HG03571 (cell line): Measurements from ENCODE around the gene GPR17.
A peak's percentile ranks its signal among the peaks of the same experiment; 100 is the strongest.

ENCODE experiments used
- ATAC-seq: cut with Tn5 transposase; IDR thresholded peaks from one replicate; pipeline ENCODE4 v1.9.1; 2021; ENCODE audit not compliant: unreplicated experiment

Gene GPR17

DNA sequence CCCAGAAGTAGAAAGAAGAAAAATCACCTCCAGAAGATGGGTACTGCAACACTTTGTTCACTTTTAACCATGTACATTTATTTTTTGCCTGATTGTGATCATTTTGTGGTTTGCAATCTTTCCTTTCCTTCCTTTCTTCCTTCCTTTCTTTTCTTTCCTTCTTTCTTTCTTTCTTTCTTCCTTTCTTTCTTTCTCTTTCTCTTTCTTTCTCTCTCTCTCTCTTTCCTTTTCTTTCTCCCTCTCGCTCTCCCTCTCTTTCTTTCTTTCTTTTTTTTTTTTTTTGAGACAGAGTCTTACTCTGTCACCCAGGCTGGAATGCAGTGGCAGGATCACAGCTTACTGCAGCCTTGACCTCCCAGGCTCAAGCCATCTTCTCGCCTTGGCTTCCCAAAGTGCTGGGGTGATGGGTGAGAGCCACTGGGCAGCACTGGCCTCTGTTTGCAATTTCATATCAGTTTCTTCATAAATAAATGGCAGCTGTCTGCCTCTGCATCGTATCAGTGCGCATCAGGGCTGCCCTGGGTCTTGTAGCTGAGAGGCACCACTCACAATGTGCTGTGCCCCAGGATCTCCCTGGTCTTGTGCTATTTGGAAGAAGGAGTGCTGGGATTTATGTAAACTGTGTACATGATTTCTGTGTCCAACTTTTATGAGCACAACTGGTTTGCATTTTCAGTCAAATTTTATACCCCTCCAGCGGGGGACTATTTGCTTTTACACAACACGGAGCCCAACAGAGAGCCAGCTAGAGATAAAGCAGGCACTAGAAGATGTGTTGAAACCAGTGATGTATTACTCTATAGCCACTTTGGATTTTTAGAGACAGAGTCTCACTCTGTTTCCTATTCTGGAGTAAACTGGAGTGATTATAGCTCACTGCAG is 36.3 kb downstream of the GPR17 start:
- ATAC-seq = no peak

DNA sequence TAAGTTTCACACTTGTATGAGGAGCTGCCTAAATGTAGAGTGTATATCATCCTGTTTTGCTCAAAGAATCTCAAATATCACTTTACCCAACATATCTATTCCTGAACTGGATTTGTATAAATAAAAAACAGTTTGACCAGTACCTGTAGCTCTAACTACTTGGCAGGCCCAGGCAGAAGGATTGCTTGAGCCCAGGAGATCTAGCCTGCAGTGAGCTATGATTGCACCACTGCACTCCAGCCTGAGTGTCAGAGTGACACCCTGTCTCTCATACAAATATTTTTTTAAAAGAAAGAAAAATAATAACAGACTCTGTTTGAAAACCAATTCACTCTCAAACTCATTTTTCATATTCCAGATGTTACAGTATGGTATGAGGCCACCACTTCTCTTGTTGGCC is 37.1 kb downstream of the GPR17 start:
- ATAC-seq = no peak

DNA sequence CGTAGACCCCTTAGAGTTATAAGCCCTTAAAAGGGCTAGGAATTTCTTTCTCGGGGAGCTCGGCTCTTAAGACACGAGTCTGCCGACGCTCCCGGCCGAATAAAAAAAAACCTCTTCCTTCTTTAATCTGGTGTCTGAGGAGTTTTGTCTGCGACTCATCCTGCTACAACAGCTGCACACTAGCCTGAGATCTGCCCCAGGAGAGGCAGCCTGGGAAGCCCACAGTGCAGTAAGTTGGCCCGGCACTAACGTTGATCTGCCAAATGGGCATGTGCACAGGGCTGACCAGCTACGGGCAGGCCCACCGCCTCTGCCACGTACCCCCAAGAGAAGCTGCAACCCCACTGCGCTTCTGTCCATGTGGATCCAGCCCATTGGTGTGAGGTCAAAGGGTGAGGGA is 37.8 kb downstream of the GPR17 start:
- no peak for ATAC-seq

DNA sequence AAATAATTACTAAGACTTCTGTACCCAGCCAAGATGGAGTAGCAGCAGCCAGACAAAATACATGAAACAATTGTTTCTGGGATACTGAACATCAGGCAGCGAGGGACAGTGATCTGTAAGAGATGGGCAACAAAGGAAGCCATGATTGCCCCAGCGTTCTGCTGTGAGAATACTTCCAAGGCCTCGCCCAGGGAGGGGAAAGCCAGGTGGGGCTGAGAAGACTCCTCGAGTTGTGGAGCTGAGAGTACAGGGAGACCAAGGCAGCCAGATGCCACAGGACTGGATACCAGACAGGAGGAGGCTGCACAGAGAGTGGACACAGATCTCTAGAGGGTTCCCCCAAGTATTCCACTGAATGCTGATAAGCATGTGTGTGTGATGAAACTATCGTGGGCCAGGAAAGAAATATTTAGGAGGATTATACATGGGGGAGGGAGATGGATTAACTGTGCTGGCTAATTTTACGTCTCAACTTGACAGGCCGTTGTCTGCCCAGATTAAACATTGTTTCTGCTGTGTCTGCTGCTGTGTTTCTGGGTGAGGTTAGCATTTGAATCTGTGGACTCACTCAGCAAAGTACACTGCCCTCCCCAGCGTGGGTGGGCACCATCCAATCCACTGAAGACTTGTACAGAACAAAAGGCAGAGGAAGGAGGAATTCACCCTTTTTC is 39.6 kb downstream of the GPR17 start:
- ATAC-seq = no peak

DNA sequence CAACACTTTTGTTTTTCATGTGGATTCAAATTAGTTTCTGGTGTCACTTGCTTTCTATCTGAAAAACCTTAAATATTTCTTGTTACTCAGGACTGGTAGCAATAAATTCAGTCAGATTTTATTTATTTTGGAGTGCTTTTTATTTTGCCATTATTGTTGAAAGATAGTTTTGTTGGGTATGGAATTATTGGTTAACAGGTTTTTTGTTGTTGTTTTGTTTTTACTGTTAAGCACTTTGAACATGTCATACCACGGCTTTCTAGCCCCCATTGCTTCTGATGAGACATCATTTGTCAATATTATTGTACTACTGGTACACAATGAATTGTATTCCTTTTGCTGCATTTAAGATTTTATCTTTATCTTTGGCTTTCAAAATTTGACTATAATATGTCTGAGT is 42.5 kb downstream of the GPR17 start:
- no peak for ATAC-seq

DNA sequence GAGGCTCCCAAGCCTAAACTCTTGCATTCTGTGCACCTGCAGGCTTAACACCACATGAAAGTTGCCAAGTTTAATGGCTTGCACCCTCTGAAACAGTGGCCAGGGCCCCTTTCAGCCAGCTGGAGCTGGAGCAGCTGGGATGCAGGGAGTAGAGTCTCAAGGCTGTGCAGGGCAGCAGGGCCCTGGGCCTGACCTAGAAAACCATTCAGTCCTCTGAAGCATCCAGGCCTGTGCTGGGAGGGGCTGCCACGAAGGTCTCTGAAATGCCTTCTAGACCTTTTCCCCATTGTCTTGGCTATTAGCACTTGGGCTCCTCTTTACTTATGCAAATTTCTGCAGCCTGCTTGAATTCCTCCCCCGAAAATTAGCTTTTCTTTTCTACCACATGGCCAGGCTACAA is 44.7 kb downstream of the GPR17 start:
- no peak for ATAC-seq

DNA sequence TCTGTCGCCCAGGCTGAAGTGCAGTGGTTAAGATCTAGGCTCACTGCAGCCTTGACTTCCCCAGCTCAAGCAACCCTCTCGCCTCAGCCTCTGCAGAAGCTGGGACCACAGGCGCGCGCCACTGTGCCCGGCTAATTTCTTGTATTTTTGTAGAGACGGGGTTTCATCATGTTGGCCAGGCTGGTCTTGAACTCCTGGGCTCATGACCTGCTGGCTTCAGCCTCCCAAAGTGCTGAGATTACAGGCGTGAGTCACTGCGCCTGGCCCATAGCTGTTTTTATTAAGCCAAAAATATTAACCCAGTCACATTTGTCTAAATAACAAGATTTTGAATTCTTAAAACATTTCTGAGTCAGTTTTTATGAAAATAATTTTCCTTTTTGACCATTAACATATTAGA is 49.0 kb downstream of the GPR17 start:
- no peak for ATAC-seq

DNA sequence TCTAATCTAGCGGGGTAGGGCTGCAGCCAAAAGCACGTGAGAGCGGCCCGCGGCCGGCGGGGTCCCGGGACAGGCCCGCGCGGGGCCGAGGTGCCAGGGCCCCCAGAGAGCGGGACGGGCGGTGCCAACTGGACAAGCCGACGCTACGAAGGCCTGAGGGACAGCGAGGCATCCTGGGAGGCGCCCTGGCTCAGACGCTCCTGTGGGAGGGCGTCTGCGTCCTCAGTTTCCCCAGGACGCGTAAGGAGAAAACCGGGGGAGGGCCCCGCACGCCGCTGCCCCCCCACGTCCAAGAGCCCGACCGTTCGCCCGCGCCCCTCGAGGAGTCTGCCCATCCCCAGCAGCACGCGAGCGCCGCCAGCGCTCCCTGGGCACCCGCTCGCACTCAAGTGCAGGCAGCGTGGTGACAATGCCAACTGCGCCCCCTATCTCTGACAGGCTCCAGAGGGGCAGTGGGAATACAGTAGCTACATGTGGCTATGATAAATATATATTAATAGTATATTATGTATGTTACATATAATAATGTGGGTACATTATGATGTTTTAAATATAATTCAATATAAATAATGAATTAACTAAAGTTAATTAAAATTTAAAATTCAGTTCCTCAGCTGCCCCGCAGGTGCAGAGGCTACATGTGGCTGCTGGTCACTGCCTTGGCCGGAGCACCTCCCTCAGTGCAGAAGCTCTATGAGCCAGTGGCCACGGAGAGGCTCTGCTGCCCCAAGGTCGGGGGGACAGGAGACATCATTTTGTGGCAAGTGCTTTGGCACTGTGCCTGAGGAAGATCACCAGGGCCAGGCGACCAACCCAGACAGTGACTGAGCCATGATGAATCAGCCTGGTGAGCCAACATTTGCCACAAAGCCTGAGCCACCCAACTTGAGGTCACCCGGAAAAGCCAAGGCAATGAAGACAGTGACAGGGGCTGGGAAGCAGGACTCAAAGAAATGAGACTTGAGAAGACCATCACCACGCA is 49.8 kb downstream of the GPR17 start:
- ATAC-seq = no peak

DNA sequence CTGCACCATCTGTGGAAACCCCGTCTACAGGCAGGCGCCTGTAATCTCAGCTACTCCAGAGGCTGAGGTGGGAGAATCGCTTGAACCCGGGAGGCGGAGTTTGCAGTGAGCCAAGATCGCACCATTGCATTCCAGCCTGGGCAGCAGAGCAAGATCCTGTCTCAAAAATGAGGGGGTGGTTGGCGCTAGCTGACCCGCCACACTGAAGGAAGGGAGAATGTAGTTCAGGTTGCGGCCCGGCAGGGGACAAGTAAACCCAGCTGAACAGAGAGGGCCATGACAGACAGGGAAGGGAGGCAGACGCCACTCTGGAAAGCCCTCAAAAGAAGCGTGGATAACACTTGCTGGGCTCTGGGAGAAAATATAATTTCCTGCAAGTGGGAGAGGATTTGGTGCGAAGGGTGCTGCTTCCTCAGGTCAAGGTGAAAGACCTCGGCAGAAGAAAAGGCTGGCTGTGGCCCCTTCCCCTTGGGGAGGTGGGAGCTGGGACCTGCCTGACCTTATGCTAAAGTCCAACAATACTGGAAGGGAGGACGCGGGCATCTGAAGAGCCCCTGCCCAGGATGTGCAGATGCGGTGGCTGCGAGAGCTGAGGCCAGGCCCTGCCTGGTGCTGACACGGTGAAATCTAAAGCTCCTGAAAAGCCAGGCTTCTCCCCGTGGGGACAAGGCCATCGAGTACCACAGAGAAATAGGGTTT is 51.7 kb downstream of the GPR17 start:
- no peak for ATAC-seq

DNA sequence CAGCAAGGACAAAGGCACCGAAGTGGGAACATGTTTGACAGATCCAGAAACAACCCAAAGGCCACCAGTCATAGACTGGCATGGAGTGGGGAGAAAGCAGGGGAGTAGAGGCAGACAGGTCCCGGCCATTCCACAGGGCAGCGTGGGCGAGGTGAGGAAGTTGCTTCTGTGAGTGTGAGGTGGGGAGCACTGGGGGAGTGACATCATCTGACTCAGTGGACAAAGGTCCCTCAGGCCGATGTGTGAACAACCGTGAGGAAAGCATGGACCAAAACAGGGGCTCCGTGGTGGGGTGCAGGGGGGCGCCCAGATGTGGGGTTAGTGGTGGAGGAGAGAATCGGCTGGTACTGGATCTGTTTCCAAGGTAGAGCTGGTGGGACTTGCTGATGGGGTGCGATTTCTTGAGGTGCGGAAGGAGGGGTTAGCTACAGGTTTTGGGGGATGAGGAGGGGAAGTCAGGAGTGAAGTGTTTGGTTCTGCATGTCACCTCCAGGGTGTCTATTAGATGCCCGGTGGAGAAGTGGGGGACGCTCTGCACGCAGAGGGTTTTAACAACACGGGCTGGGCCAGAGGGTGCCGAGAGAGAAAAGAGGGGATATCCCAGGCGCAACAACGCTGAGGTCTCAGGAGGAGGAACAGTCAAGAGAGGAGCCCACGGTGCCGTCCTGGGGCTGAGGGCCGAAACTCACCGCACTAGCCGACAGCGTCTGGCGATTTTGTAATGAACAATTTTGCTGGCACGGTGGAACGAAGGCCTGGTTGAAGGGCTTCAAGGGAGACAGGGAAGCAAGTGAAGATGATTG is 52.8 kb downstream of the GPR17 start:
- ATAC-seq = no peak

DNA sequence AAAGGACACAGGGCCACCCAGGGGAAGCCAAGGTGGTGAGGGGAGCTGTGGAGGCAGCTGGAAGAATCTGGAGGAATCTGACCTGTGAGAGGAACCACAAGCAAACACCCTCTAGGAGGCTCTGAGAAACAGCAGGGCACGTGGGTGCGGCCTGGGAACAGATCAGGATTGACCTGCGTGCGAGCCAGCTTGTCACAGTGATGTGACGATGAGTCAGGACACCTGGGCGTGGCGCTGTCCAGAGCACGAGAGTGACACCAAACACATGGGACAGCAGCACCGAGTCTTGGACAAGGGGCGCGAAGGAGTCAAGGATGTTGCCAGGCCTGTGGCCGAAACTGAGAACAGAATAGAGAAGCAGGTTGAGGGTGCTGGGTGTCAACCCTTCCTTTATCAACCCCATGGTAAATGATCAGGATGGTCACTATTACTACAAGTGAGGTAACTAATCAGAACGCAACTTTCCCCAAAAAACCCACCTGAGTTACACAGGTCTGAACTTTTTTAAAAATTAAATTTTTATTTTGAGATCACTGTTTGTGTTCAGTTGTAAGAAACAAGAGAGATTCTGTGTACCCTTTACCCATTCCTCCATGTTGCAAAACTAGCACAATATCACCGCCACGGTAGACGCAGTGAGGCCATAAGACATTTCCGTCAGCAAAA is 54.7 kb downstream of the GPR17 start:
- peak; percentile 57 for ATAC-seq

DNA sequence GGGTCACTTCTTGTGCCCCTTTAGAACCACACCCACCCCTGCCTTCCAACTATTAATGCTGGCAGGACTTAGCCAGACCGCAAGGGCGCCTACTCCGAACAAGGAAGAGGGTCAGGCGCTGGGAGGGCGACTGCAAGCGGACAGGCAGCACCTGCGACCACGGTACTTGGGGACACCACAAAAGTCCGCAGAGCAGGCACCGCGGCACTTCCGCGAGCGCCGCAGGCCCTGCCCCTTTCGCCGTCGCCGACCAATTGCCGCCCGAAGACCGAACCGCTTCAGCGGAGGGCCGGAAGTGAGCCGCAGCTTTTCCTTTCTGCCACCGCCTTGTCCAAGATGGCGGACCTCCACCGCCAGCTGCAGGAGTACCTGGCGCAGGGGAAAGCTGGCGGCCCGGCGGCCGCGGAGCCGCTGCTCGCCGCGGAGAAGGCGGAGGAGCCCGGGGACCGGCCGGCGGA is 55.3 kb downstream of the GPR17 start, which contains the start of gene SFT2D3:
Gene SFT2D3, plus strand, starts transcription at position 305 of the 458 bp plus-strand sequence. Its CDS starts 32 bp downstream, at position 337.
- ATAC-seq = peak; percentile 67

DNA sequence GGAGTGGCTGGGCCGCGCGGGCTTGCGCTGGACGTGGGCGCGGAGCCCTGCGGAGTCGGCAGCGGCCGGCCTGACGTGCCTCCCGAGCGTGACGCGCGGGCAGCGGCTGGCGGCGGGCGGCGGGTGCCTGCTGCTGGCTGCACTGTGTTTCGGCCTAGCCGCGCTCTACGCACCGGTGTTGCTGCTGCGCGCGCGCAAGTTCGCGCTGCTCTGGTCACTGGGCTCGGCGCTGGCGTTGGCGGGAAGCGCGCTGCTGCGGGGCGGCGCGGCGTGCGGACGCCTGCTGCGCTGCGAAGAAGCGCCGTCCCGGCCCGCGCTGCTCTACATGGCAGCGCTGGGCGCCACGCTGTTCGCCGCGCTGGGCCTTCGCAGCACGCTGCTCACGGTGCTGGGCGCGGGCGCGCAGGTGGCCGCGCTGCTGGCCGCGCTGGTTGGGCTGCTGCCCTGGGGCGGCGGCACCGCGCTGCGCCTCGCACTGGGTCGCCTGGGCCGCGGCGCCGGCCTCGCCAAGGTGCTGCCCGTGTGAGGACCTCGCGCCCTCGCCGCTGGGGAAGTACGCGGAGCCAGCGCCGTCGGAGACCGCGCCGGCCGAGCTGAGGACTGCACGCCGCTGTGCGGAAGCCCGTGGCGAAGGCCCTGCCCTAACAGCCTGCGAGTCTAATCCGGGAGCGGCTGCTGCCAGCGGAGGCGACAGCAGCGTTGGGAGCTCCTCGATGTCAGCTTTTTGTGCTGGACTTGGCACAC is 55.9 kb downstream of the GPR17 start:
- ATAC-seq = peak; percentile 43
